NCI-H1092 treated with DMSO at 0.1 percent for 48 hours (cell line): Measurements from ENCODE around the gene TMEM107.
"Not testable (repeated sequence)": the region's sequence is repeated elsewhere in the genome, so short reads cannot be mapped to it uniquely, and the experiment has no call there.

Source experiments
- DNase-seq: peaks from one replicate; lab custom pipeline; 2025; lab: John Stamatoyannopoulos, UW

TMEM107 gene

GRCh38 chr17:8189711-8190477 lies 13.7 kb upstream of the TMEM107 start, which contains the start of gene BORCS6:
Gene BORCS6 (minus strand): TSS chr17:8190180. CDS start chr17:8190140, 40 bp downstream.
- DNase-seq, result peak; percentile 95

DNA sequence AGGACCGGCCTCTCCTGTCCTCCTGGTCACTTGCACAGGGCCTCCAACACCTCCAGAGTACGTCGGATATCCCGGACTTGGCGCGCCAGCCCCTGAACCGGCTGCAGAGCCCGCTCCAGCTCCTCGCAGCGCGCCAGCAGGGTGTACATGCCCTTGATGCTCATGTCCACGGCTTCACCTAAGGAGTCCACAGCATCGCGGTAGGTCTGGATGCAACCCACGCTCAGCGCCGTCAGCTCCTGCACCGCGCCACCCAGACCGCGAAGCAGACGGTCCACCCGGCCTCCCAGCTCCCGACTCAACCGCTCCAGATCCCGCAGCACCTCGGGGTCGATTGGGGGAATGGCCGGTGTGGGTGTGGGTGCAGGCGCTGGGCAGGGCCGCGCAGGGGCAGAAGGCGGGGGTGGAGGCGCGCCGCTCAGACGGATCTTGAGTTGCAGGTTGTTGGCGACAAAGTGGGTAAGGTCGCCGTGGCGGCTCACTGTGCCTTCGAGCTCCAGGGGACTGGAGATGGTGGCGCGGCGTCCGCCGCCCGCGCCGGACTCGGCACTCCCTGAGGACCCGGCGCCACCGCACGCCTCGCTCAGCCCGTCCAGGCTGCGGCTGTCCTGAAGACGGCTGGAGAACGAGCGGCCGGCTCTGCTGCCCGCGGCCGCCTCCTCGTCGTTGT lies 13.0 kb upstream of the TMEM107 start:
- DNase-seq, result no peak

DNA sequence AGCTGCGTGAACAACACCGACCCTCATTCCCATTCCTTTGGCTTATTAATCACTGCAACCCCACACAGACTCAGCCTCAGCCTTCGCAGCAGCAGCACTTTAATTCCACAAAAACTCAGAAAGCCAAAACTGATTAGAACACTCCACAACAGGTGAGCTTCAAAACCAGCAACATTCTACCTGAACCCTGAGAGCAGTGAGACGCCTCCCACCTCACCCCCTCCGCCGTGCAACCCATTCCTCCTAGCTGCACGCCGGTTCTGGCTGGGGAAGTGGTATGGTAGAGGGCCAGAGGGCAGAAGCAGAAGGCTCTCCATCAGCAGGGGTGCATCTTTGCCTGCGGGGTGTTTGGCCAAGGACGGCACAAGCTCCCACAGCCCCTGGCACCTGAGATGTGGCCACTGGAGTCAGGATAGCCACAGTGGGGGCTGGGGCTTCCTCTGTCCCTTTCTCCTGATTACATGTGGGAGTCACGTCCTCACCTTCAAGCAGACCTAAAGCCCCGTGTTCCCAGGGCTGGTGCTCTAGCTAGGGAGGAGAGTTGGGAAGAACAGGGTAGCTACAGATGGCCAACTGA lies 12.2 kb upstream of the TMEM107 start:
- no peak for DNase-seq

GRCh38 chr17:8187517-8188262 lies 11.5 kb upstream of the TMEM107 start:
- peak; percentile 95 for DNase-seq

GRCh38 chr17:8186787-8187516 lies 10.8 kb upstream of the TMEM107 start:
- DNase-seq, result peak; percentile 89

- no peak for DNase-seq
Observed at GRCh38 chr17:8186446-8186786, 10.2 kb upstream of the TMEM107 start.

DNA sequence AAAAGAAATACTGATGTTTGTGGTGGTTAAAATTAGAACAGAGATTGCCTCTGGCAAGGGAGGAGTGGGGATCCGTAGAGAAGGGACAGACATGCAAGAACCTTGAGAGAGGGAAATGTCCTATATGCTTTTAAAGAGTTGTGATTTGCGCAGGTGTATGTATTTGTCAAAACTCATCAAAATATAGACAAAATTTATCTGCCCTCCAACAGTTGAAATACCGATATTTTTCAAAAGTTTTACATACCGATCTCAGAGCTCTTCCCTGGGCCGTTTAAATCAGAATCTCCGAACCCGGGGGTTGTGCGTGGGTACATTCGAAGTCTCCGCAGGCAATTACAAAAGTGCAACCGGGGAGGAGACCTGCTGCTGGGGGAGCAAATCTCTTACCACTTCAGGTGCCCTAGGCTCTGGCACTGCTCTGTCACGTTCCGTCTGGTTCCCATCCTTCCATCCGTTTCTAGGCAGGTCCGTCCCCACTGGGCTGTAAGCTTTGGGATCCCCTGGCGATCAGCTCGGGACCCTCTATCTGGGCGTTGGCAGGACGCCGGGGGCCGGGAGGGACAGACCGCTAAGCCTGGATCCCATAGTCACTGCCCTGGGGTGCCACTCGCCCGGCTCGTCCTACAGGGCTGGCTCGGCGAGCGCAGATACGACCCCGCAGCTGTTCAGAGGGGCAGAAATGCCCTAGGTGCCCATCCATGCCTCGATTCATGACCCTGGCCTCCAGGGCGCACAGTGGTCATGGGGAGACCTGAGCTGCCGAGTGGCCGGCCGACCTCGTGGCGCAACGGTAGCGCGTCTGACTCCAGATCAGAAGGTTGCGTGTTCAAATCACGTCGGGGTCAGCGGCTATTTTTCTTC lies 9.6 kb upstream of the TMEM107 start:
- peak; percentile 68 for DNase-seq

DNA sequence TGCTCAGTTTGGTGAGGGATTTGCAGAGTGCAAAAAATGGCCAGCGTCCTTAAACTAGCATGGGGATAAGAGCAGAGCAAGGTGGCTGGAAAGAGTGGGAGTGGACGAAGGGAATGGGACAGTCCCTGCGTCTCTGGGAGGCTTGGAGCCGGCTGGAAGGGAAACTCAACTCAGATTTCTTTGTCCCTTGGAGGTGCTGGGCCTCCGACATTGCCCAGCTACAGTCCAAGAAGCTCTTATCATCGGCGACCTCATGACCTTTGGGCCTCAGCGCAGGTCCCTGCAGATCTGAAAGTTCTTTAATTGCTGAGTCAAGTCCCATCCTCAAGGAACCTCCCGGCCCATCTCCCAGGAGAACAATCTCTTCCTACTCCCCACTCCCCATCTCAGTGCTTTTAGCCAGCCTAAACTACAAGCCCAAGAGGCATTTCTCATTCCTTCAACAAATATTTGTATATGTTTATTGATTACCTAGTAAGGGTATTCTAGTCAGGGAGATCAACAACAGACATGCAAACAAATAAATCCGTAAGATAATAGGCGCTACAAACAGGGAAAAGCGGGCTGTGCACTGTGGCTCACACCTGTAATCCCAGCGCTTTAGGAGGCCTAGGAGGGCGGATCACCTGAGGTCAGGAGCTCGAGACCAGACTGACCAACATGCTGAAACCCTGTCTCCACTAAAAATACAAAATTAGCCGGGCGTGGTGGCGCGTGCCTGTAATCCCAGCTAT lies 985 bp upstream of the TMEM107 start:
- no peak for DNase-seq

GRCh38 chr17:8175795-8176196 lies 384 bp downstream of the TMEM107 start:
- DNase-seq, result no peak

- DNase-seq, result no peak
Observed at GRCh38 chr17:8173871-8174322, 2.3 kb downstream of the TMEM107 start.

GRCh38 chr17:8173056-8173870 lies 2.9 kb downstream of the TMEM107 start:
- DNase-seq, result peak; percentile 91

DNA sequence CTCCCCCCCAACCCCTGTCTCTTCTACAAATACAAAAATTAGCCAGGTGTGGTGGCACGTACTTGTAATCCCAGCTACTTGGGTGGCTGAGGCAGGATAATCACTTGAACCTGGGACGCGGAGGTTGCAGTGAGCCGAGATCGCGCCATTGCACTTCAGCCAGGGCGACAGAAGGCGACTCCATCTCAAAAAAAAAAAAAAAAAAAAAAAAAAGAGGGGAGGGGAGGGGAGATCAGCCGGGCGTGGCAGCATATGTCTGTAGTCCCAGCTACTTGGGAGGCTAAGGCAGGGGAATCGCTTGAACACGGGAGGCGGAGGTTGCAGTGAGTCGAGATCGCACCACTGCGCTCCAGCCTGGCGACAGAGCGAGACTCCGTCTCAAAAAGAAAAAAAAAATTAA lies 6.0 kb downstream of the TMEM107 start:
- DNase-seq, result not testable (repeated sequence)

DNA sequence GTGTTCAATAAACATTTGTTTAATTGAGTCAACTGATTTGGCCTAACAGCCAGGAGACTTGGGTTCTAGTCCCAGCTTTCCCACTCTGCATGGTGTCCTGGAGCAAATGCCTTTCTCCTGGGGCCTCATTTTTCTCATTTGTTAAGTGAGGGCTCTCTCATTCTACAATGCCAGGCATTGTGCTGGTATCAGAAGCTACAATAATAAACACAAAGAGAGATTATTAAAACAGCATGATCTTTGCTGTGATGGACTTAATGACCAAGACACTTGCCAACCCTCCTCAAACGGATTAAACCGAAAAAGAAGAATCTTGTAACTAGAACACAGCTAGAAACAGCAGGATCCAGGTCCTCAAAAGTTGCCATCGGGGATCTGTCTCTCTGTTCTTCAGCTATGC lies 8.7 kb downstream of the TMEM107 start:
- DNase-seq, result no peak

DNA sequence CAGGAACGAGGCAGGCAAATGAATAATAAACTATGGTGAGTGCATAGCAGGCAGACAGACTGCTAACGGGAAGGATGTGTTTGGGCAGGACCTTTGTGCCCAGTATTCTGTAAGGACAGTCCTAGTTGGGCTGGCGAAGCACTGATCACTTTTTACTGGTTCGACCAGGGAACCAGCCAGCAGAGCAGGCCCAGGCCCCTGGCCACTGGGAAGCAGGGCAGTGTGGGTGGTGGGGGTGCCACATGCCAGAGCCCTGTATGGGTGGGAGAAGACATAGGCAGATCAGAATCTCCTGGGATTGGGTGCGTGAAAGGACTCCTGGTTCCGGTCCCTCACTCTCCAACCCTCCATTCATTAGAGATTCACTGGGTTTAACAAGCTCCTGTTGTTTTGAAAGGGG lies 9.4 kb downstream of the TMEM107 start:
- DNase-seq, result no peak

GRCh38 chr17:8164815-8165131 lies 11.4 kb downstream of the TMEM107 start:
- DNase-seq, result no peak

GRCh38 chr17:8163978-8164814 lies 12.0 kb downstream of the TMEM107 start:
- DNase-seq, result peak; percentile 38

- DNase-seq, result peak; percentile 39
Observed at GRCh38 chr17:8162997-8163977, 12.9 kb downstream of the TMEM107 start.
